ENCODE measurements around the gene TMEM62. TPM values are rescaled to one million over a fixed set of nuclear protein-coding genes. Genes with fewer than 3 reads are reported as not detected.

TMEM62 gene
- total and polyA plus RNA-seq, 2 donors (not counting 1 experiment from before 2014, with no cell fraction given) = 18.6 to 65.3 TPM

DNA sequence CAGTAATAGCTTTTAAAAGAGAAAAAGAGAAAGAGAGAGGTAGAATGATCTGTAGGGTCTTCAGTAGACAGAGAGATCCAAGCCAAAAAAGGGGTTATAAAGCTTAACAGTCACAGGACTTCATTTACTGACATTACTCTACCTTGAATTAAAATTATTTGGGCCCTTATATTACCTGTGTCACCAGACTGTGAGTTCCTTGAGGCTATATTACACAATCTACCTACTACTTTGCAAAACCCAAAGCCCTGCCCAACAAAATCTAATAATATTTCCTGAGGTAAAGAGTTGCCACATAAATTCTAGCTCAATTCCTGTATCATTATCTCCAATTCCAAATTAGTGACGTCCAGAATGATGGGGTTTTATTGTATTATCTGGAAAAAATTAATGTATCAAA, 29.5 kb upstream of the TMEM62 start:
- no peaks in the 10 kb centered on the region for H3K9me3 Mint-ChIP-seq (ENCODE audit: insufficient read depth)
- CTCF ChIA-PET = interaction anchor here (0.7 kb wide), 1 partner anchor 30 kb away, joined by 3 read pairs; no protein-coding TSS in a partner anchor
- POLR2A ChIA-PET = interaction anchor here (0.6 kb wide), 1 partner anchor 33 kb away, joined by 3 read pairs; no protein-coding TSS in a partner anchor

DNA sequence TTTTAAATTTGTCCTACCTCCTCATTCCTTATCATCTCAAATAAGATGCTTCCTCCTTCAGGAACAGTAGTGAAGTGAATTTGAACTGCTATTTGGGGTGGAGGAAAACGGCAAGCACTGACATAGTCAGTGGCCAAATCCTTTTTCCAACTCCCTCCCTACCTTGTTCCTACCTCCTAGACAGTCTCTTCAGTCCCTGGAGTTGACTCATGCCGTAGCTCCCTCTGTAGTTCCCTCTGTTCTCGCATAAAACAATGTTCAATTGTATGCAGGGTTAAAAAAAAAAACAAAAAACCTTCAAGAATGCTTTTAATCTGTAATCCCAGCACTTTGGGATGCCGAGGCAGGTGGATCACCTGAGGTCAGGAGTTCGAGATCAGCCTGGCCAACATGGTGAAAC, 29.0 kb upstream of the TMEM62 start:
- peaks cover 56% of the 10 kb centered on the region for H3K4me1 Mint-ChIP-seq
- peak overlapping the region in 1 of 2 donors; percentile 36 for H3K27ac ChIP-seq (ENCODE audit: low read length in 2 of 2)
- ChIA-PET CTCF (interaction anchor here (0.7 kb wide), 1 partner anchor 30 kb away, joined by 3 read pairs; no protein-coding TSS in a partner anchor), POLR2A (interaction anchor here (0.6 kb wide), 1 partner anchor 32 kb away, joined by 3 read pairs; no protein-coding TSS in a partner anchor)
- H3K4me3 ChIP-seq (ENCODE audit: control extremely low read depth in 1 of 5, extremely low read depth in 1 of 5, insufficient read depth in 1 of 5, low read depth in 2 of 5, low read length in 4 of 5) = no peak overlapping the region
- peak overlapping the region; percentile 62 for H3K27ac Mint-ChIP-seq
- H3K9me3 ChIP-seq (ENCODE audit: control extremely low read depth in 1 of 3, control insufficient read depth in 2 of 3, insufficient read depth in 1 of 3, low read length in 2 of 3) = no peaks in the 10 kb centered on the region
- no peaks in the 10 kb centered on the region for H3K27me3 Mint-ChIP-seq
- no peak for ATAC-seq (ENCODE audit: low read depth)
- no peak overlapping the region for H3K9ac ChIP-seq (ENCODE audit: low read length)
- DNase-seq = no peak
- intact Hi-C loops (cut with micrococcal nuclease) = no loop called here
- peak overlapping the region; percentile 80 for H3K4me2 ChIP-seq (replicated peaks; ENCODE audit: low read depth, low read length, poor library complexity, severe bottlenecking)
- TF ChIP-seq, protein P1, sequence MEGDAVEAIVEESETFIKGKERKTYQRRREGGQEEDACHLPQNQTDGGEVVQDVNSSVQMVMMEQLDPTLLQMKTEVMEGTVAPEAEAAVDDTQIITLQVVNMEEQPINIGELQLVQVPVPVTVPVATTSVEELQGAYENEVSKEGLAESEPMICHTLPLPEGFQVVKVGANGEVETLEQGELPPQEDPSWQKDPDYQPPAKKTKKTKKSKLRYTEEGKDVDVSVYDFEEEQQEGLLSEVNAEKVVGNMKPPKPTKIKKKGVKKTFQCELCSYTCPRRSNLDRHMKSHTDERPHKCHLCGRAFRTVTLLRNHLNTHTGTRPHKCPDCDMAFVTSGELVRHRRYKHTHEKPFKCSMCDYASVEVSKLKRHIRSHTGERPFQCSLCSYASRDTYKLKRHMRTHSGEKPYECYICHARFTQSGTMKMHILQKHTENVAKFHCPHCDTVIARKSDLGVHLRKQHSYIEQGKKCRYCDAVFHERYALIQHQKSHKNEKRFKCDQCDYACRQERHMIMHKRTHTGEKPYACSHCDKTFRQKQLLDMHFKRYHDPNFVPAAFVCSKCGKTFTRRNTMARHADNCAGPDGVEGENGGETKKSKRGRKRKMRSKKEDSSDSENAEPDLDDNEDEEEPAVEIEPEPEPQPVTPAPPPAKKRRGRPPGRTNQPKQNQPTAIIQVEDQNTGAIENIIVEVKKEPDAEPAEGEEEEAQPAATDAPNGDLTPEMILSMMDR (IDR thresholded peaks at IDR 0.05) = no peak
- no peak for TF ChIP-seq EZH2 (IDR thresholded peaks at IDR 0.05; ENCODE audit: borderline replicate concordance, insufficient read depth, low read depth, low read length, poor library complexity, severe bottlenecking)
- peaks cover 21 to 22% of the 10 kb centered on the region in 2 donors for H3K4me1 ChIP-seq (ENCODE audit: control insufficient read depth in 2 of 2, insufficient read depth in 2 of 2, low read length in 2 of 2)
- no CpG with 5 or more reads among the region's 5 CpGs for WGBS (ENCODE audit: insufficient coverage)
- peak overlapping the region; percentile 31 for H3K4me3 Mint-ChIP-seq
- peaks cover 70% of the 10 kb centered on the region for H3K79me2 ChIP-seq (ENCODE audit: control insufficient read depth, insufficient read depth, low read length)
- H4K20me1 ChIP-seq (ENCODE audit: control insufficient read depth, insufficient read depth, low read length, poor library complexity, severe bottlenecking) = peaks cover 9% of the 10 kb centered on the region
- H2AFZ ChIP-seq (ENCODE audit: insufficient read depth, low read depth, low read length, poor library complexity, severe bottlenecking) = no peak overlapping the region
- H3K36me3 ChIP-seq (replicated peaks in 1 of 2; ENCODE audit: control extremely low read depth in 1 of 2, control insufficient read depth in 1 of 2, extremely low read depth in 1 of 2, insufficient read depth in 2 of 2, low read length in 1 of 2) = peaks cover 7 to 15% of the 10 kb centered on the region in 2 experiments
- no peaks in the 10 kb centered on the region for H3K9me3 Mint-ChIP-seq (ENCODE audit: insufficient read depth)
- H3K27me3 ChIP-seq (replicated peaks in 1 of 4; ENCODE audit: control extremely low read depth in 1 of 4, control insufficient read depth in 3 of 4, insufficient read depth in 4 of 4, low read length in 3 of 4) = no peaks in the 10 kb centered on the region

More for the DNA sequence above, 29.5 kb upstream of the TMEM62 start:
- no peak overlapping the region for H3K4me3 ChIP-seq (ENCODE audit: control extremely low read depth in 1 of 5, extremely low read depth in 1 of 5, insufficient read depth in 1 of 5, low read depth in 2 of 5, low read length in 4 of 5)
- TF ChIP-seq, protein P1 (IDR thresholded peaks at IDR 0.05) = no peak
- no peak for TF ChIP-seq EZH2 (IDR thresholded peaks at IDR 0.05; ENCODE audit: borderline replicate concordance, insufficient read depth, low read depth, low read length, poor library complexity, severe bottlenecking)
- H3K4me1 ChIP-seq (ENCODE audit: control insufficient read depth in 2 of 2, insufficient read depth in 2 of 2, low read length in 2 of 2) = peaks cover 21 to 22% of the 10 kb centered on the region in 2 donors
- H3K27ac ChIP-seq (ENCODE audit: low read length in 2 of 2) = peak overlapping the region in 1 of 2 donors; percentile 36
- no peaks in the 10 kb centered on the region for H3K9me3 ChIP-seq (ENCODE audit: control extremely low read depth in 1 of 3, control insufficient read depth in 2 of 3, insufficient read depth in 1 of 3, low read length in 2 of 3)
- no peaks in the 10 kb centered on the region for H3K27me3 ChIP-seq (replicated peaks in 1 of 4; ENCODE audit: control extremely low read depth in 1 of 4, control insufficient read depth in 3 of 4, insufficient read depth in 4 of 4, low read length in 3 of 4)
- no peak overlapping the region for H3K4me3 Mint-ChIP-seq
- peaks cover 75% of the 10 kb centered on the region for H3K79me2 ChIP-seq (ENCODE audit: control insufficient read depth, insufficient read depth, low read length)
- intact Hi-C loops (cut with micrococcal nuclease) = no loop called here
- peaks cover 8 to 15% of the 10 kb centered on the region in 2 experiments for H3K36me3 ChIP-seq (replicated peaks in 1 of 2; ENCODE audit: control extremely low read depth in 1 of 2, control insufficient read depth in 1 of 2, extremely low read depth in 1 of 2, insufficient read depth in 2 of 2, low read length in 1 of 2)
- peak overlapping the region; percentile 80 for H3K4me2 ChIP-seq (replicated peaks; ENCODE audit: low read depth, low read length, poor library complexity, severe bottlenecking)
- ATAC-seq (ENCODE audit: low read depth) (no peak), DNase-seq (no peak)
- H4K20me1 ChIP-seq (ENCODE audit: control insufficient read depth, insufficient read depth, low read length, poor library complexity, severe bottlenecking) = peaks cover 9% of the 10 kb centered on the region
- no peak overlapping the region for H3K27ac Mint-ChIP-seq
- peaks cover 56% of the 10 kb centered on the region for H3K4me1 Mint-ChIP-seq
- no peak overlapping the region for H2AFZ ChIP-seq (ENCODE audit: insufficient read depth, low read depth, low read length, poor library complexity, severe bottlenecking)
- H3K27me3 Mint-ChIP-seq = no peaks in the 10 kb centered on the region
- whole genome bisulfite sequencing (ENCODE audit: insufficient coverage) = no CpG with 5 or more reads among the region's 1 CpG
- H3K9ac ChIP-seq (ENCODE audit: low read length) = peak overlapping the region; percentile 7

Data from B cell (primary cell).